HFFc6 (cell line): Measurements from ENCODE around the gene UBTD1. TPM values are rescaled to one million over a fixed set of nuclear protein-coding genes. Genes with fewer than 3 reads are reported as not detected.

Source experiments
- DNase-seq: peaks from one replicate; pipeline ENCODE4 v3.0.0-alpha.2; 2018
- H3K27ac Mint-ChIP-seq: 2 replicates; pipeline ENCODE4 v1.8.0; 2020; ENCODE audit warnings: mild to moderate bottlenecking, mixed read lengths
- H3K27me3 Mint-ChIP-seq: 2 replicates; pipeline ENCODE4 v1.8.0; 2021; ENCODE audit warnings: mild to moderate bottlenecking, moderate library complexity, mixed read lengths; ENCODE audit not compliant: insufficient read depth
- H3K36me3 Mint-ChIP-seq: 2 replicates; pipeline ENCODE4 v1.8.0; 2021; ENCODE audit warnings: low read depth, mixed read lengths
- H3K4me1 Mint-ChIP-seq: 2 replicates; pipeline ENCODE4 v1.8.0; 2020; ENCODE audit warnings: low read depth, mixed read lengths
- H3K4me3 Mint-ChIP-seq: 2 replicates; pipeline ENCODE4 v1.8.0; 2020; ENCODE audit warnings: mild to moderate bottlenecking, moderate library complexity, mixed read lengths
- H3K9me3 Mint-ChIP-seq: 2 replicates; pipeline ENCODE4 v1.8.0; 2020; ENCODE audit warnings: mild to moderate bottlenecking, mixed read lengths
- CTCF ChIP-seq: fragments of 200-600 bp; sonication (generic); IDR thresholded peaks from 2 replicates; pipeline ENCODE4 v1.5.0; 2021; ENCODE audit warnings: antibody characterized with exemption, mild to moderate bottlenecking
- total RNA-seq, 6 experiments: library from RNA; stranded (reverse); fragmentation: NEBNext Ultra II Directional; extraction: Animal tissue kit (Norgen Biotek cat#: 25700); gene quantifications; 2 replicates in 1 of 6; 3 replicates in 5 of 6; pipeline ENCODE4 v1.2.3, GENCODE V29; 2021

Gene UBTD1
- total RNA-seq, 6 experiments from 2014 or later: 31.3 to 42.1 (median 34.8) TPM

DNA sequence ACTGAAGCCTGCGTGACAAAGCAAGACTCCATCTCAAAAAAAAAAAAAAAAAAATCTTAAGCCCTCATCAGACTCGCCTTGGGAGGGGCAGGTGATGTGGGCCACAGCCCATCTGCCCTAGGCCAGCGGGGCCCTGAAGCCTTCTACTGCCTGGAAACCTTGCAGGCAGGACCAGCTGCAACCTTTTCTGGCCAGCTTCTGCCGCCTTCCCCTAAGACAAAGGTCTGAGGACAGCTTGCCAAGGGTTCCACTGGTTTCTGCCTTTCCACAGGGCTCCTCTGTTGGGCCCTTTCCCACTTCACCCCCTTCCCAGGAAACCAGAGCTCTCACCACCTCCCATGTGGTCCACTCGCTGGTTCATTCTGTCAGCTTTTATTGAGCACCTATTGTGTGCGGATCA lies 35.2 kb downstream of the UBTD1 start:
- Mint-ChIP-seq H3K36me3 (peaks cover 4% of the 10 kb centered on the region; the same call in 1 of the 2 replicates), H3K4me3 (no peak overlapping the region), H3K4me1 (peaks cover 49% of the 10 kb centered on the region), H3K9me3 (no peaks in the 10 kb centered on the region), H3K27ac (no peak overlapping the region; the same call in 1 of the 2 replicates), H3K27me3 (no peaks in the 10 kb centered on the region)
- DNase-seq: no peak
- no peak for TF ChIP-seq CTCF

GRCh38 chr10:97534746-97535367 lies 36.1 kb downstream of the UBTD1 start:
- TF ChIP-seq CTCF: peak; percentile 80
- Mint-ChIP-seq H3K4me3 (no peak overlapping the region), H3K27me3 (no peaks in the 10 kb centered on the region), H3K27ac (peak overlapping the region; percentile 14; the same call in 1 of the 2 replicates), H3K4me1 (peaks cover 56% of the 10 kb centered on the region), H3K36me3 (peaks cover 2% of the 10 kb centered on the region; the same call in 1 of the 2 replicates), H3K9me3 (no peaks in the 10 kb centered on the region)
- DNase-seq: no peak

DNA sequence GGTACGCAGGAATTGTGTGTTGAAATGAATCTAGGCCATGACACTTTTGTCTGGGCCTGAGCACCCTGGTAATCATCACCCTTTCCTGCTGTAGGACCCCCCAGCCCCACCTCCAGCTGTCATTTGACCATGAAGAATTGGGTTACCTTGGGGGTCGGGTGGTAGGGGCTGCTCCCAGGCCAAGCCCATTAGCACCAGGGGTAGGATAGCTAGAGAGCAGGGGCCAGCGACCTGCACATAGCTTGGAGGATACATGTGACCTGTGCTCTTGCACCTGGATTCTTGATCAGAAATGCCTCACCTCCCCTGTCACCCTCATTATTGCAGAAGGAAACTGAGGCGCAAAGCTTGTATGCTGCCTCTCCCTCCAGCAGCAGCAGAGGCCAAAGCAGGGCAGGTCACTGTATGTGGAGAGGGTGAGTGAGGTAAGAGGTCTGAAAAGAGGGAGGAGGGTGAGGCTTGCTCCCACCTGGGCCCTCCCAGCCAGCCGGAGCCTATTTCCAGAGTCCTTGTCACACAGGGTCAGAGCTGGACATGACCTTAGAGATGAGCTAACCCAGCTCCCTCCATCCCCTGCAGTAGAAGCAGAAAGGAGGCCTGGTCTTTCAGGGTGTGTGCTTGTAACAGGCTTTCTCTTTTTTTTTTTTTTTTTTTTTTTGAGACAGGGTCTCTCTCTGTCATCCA lies 38.6 kb downstream of the UBTD1 start:
- peaks cover 59% of the 10 kb centered on the region for H3K4me1 Mint-ChIP-seq
- DNase-seq: no peak
- H3K9me3 Mint-ChIP-seq: no peaks in the 10 kb centered on the region
- TF ChIP-seq CTCF: no peak
- no peaks in the 10 kb centered on the region for H3K27me3 Mint-ChIP-seq
- H3K4me3 Mint-ChIP-seq: no peak overlapping the region
- H3K27ac Mint-ChIP-seq: no peak overlapping the region
- H3K36me3 Mint-ChIP-seq: no peaks in the 10 kb centered on the region

- Mint-ChIP-seq H3K4me3 (peak overlapping the region; percentile 36), H3K27me3 (no peaks in the 10 kb centered on the region), H3K9me3 (no peaks in the 10 kb centered on the region), H3K36me3 (no peaks in the 10 kb centered on the region), H3K4me1 (peaks cover 60% of the 10 kb centered on the region), H3K27ac (peak overlapping the region; percentile 60)
- TF ChIP-seq CTCF: no peak
- DNase-seq: peak; percentile 19
Measured at GRCh38 chr10:97538411-97538810, 39.7 kb downstream of the UBTD1 start.

DNA sequence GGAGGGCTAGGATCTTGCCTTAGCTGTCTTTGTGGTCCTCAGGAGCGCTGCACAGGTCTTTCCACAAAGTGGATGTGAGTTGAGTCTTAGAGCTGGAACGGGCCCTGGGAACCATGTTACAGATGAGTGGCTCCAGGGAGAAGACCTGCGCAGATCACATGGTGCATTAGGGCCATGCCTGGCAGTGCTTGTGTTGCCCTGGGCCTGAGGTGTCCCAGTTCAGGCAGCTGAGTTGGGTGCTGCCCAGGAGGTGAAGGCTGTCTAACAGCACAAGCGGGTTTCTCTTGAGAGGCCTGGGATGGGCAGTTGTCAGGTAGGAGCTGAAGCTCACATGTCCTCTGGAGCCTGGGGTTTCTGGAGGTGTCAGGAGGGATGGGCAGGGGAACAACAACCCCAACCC lies 40.1 kb downstream of the UBTD1 start:
- H3K9me3 Mint-ChIP-seq: no peaks in the 10 kb centered on the region
- no peak for DNase-seq
- H3K4me1 Mint-ChIP-seq: peaks cover 62% of the 10 kb centered on the region
- no peaks in the 10 kb centered on the region for H3K36me3 Mint-ChIP-seq
- TF ChIP-seq CTCF: no peak
- peak overlapping the region; percentile 60 for H3K27ac Mint-ChIP-seq
- H3K4me3 Mint-ChIP-seq: peak overlapping the region; percentile 36
- H3K27me3 Mint-ChIP-seq: no peaks in the 10 kb centered on the region
